Amygdala (tissue), 56 donors: ENCODE results near the gene PGA5.
"Not testable (repeated sequence)": the region's sequence is repeated elsewhere in the genome, so short reads cannot be mapped to it uniquely, and the experiment has no call there.

Experiments used
- DNase-seq, 56 donors: peaks; one replicate each; lab custom pipeline; 2025; lab: John Stamatoyannopoulos, UW

Gene PGA5

DNA sequence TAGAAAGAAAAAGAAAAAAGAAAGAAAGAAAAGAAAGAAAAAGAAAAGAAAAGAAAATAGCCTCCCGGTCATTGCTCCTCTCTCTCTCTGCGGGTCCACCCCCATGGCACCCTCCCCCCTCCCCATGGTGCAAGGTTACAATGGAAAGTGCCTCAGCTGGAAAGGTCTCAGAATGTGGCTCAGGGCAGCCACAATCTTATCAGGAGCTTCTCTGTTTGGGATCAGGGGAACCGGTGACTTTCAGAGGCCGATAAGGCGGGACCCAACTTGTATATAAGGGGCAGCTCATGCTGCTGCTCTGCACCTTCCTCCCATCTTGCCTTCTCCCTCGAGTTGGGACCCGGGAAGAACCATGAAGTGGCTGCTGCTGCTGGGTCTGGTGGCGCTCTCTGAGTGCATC is at the start of gene PGA5:
TSS of gene PGA5 (plus strand) at position 301 of the 400 bp plus-strand sequence. CDS start at position 353, 52 bp downstream.
- DNase-seq: not testable (repeated sequence)

DNA sequence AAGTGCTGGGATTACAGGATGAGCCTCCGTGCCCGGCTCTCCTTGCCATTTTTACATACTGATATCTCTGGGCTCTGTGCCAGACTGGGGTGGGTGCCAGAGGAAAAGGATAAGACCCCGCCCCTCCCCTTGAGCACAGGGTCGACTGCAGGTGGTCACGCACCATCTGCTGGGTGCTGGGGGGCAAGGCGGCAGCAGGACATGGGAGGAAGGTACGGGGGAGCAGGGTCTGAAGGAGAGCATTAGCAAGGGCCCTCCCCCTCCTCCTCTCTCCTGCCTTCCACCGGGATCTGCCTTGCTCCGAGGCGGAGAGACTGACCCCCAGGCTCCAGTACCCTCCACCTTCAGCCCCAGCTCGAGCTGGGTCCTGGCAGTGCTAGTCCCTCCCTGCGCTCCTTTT is 47.4 kb upstream of the PGA5 start:
- no peak for DNase-seq

DNA sequence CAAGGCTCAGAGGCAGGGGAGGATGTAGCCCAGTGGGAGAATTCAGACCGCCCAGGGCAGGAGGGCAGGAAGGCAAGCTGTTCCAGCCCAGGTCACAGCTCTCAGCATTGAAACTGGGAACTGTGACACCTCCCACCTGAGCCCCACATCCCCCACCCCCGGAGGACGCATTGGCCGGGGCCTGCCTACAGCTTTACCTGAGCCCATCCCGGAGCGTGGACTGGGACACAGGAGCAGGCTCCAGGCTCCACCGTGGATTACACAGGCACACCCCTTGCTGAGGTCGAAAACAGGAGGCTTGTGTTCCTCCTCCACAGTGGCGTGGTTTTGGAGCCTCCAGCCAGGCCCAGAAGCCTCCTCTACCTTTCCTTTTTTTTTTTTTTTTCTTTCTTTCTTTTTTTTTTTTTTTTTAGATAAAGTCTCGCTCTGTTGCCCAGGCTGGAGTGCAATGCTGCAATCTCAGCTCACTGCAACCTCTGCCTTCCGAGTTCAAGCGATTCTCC is 46.8 kb upstream of the PGA5 start:
- DNase-seq: no peak

DNA sequence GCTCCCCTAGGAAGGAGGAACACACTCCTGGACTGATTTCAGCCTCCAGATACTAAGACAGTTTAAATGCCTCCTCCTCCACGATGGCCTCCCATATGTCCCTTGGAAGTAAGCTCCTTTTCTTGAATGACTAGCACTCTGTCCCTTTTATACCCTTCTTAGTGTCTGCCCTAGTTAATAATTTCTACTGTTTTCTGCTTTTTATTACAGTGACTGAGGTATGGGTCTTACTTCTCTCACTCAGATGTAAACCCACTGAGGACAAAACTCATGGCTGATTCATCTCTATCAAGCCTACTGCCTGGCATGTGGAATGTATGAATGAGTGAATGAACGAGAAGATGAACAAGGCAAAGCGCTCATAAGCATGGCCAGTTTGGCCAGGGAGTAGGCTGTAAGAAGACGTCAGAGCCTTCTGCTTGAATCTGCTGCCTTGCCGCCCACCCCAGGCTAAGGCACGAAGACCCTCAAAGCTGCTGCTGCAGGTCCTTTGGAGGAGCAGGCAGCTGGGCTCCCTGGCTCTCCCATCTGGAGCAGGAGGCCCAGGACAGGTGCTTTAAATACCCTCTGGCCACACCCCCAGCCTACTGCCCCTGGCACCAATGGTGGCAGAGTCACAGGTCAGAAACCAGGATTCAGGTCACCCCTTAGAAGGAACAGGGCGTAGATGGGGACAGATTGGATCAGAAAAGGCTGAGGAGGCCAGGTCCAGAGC is 45.8 kb upstream of the PGA5 start:
- DNase-seq: no peak

DNA sequence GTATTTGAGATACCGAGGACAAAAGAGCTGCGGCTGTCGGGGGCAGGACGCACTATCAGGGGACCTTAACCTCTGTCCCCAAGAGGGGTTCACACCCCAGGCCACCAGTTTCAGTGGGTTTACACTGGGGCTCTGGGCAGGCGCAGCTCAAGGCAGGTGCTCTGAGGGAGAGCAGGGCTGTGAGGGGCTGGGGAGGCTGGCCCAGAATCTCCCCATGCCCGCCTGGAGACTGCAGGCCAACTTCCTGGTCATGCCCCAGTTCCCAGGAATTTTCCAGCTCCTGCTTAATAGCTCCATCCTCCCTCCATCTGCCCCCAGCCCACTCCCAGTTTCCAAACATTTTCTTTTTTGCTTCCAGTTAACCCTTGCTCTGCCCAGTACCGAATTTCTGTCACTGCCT is 45.3 kb upstream of the PGA5 start:
- no peak for DNase-seq

DNA sequence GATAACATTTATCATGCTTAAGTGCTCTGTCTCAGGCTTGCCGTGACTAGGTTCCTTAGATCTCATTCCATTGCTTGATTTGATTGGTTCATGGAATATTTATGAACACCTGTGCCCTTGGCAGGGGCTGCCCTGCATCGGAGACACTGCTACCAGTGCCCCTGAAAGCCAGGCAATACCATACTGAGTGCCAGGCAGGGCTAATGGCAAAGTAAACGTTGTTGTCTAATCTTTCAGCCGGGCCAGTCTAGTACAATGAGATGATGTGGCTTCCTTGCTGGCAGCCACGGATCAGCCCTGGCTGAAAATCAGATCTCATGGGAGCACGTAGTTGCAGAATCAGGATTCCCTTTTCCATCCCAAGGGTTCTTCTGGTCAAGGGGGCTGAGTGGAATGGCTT is 42.6 kb upstream of the PGA5 start:
- DNase-seq: no peak

DNA sequence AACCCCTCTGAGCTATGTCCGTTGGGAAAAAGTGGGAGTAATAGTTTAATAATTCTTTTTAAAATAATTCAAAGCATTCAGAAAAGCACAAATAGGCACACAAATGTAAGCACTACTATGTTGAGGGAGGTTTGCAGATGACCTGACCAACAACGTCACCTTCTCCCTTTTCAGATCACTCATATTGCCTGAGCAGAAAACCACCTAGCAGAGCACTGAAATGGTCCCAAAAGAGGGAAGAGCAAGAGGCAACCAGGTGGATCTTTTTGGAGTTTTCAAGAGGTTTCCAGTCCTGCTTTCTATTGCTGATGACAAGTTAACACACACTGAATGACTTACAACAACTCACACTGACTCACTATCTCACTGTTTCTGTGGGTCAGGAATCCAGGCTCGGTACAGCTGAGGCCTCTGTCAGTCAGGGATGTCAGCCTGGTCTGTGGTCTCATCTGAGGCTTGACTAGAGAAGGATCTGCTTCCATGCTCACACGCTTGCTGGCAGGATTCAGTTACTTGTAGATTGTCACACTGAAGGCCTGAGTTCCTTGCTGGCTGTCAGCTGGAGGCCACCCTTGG is 41.9 kb upstream of the PGA5 start:
- DNase-seq: no peak

DNA sequence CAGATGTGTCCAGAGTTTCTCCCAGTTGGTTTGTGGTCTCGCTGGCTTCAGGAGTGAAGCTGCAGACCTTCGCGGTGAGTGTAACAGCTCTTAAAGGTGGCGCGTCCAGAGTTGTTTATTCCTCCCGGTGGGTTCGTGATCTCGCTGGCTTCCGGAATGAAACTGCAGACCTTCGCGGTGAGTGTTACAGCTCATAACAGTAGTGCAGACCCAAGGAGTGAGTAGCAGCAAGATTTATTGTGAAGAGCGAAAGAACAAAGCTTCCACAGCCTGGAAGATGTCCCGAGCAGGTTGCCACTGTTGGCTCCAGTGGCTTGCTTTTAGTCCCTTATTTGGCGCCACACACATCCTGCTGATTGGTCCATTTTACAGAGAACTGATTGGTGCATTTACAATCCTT is 39.5 kb upstream of the PGA5 start:
- DNase-seq: no peak

DNA sequence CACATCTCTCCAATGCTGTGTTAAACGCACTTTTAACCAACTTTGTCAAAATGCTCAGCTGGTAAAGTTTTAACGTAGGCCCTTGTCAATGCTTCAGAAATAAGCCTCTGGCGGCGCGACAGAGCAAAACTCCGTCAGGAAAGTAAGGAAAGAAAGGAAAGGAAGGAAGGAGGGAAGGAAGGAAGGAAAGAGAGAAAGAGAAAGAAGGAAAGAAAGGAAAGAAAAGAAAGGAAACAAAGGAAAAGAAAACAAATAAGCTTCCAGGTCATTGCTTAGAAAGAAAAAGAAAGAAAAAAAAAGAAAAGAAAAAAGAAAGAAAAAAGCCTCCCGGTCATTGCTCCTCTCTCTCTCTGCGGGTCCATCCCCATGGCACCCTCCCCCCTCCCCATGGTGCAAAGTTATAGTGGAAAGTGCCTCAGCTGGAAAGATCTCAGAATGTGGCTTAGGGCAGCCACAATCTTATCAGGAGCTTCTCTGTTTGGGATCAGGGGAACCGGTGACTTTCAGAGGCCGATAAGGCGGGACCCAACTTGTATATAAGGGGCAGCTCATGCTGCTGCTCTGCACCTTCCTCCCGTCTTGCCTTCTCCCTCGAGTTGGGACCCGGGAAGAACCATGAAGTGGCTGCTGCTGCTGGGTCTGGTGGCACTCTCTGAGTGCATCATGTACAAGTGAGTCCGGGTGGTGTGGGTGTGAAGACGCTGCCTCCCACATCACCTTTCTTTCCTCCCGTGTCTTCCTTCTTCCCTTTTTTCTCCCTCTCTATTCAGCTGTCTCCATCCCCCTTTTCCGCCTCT is 37.8 kb upstream of the PGA5 start, which contains the start of gene PGA3:
TSS of gene PGA3 (plus strand) at position 566 of the 797 bp plus-strand sequence. CDS start at position 616, 50 bp downstream.
- not testable (repeated sequence) for DNase-seq

DNA sequence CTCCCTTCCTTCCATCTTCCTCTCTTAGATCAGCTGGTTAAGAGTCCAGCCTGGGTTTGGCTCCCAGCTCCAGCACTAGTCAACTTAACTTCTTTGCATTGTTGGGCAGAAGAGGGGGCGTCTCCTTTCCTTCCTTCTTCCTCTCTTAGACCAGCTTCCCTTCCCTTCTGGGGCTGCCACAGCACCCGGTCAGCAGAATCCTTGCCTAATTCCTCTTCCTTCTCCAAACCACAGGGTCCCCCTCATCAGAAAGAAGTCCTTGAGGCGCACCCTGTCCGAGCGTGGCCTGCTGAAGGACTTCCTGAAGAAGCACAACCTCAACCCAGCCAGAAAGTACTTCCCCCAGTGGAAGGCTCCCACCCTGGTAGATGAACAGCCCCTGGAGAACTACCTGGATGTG is 37.1 kb upstream of the PGA5 start:
- not testable (repeated sequence) for DNase-seq

DNA sequence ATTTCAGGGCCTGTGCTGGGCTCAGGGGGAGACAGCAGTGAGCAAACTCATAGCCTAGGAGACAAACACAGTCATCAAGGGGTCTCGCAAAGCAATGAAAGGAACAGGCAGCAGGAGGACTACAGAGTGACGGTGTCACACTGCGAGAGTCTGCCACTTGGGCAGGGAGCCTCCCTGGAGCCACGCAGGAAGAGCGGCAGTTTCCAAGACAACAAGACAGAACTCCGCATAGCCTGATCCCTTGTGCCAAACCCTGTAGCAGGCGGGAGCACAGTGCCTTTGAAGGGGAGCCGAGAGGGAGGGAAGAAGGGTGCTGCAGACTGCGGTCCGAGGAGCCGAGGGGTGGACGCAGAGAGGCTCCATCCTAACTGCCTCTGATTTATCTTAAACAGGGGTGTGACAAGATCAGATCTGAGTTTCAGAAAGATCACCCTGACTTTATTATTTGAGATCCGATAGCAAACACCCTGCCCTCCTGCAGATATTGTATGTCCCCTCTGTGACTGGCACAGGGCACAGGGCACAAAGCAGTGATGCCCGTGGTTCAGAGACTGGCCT is 36.4 kb upstream of the PGA5 start:
- DNase-seq: peak in 7 of 56 donors; percentile 2 to 14 (median 6)

DNA sequence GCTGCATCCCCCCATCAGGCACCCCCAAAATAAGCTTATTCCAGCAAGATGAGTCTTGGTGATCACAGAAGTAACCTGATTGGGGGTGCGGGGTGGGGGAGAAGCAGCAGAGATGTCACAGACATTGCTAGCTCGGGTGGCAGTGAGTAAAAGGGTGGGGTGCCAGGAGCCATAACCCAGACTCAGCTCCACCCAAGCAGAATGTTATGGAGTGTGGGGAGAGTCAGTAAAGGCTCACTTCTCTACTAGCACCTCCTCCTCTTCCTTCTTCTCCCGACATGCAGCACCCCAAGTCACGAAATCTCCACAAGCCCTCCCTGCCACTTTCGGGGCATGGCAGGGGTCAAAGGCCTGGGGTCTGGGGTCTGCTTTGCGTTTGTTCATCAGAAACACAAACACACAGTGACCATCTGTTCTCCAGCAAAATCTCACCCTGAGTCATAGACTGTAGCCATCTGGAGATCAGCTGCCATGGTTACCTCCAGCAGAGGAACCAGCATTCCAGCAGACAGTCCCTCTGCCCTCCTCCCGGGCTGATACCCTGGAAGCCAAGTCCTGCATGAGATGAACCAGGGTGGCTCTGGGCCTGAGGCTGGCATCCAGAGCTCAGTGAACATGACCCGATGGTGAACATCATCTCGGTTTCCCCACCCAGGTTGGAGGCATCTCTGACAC is 33.2 kb upstream of the PGA5 start:
- not testable (repeated sequence) for DNase-seq

DNA sequence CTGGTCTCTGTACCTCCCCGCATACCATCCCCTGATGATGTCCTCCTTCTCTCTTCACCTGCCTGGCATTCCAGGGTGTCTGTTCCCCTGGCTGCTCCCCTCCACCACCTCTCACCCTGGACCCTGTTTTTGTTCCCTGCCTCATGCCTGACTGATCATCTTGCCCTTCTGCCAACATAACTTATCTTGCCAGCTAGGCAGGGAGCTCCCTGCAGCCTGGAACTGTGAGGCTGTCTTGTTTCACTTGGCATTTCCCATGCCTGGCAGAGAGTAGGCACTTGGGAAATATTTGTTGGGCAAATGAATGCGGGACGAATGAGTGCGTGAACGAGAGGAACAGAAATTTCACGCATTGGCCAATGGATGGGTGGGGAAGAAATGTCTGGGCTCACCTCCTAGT is 30.3 kb upstream of the PGA5 start:
- not testable (repeated sequence) for DNase-seq

DNA sequence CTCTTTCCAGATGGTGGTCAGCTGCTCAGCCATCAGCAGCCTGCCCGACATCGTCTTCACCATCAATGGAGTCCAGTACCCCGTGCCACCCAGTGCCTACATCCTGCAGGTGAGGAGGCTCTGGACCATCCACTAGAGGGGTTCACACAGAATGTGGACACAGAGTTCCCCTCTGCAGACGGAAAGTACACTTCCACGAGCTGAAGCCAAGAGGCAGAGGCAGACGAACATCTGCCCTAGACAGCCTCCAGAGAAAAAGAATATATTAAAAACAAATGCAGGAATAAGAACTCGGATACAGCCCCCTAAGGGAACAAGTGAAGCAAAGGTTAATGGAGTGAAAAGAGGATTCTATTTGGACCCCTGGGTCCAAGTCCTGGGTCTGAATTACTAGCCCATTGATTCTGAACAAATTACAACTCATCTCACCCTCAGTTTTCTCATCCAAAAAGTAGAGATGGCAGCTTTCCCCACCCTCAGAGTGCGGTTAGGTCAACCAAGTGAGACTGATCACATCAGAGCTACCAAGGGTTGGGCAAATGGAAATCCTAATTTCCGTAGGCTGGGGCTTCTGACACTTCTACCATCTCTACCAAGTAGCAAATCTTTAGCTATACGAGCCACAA is 29.5 kb upstream of the PGA5 start:
- DNase-seq: not testable (repeated sequence)

DNA sequence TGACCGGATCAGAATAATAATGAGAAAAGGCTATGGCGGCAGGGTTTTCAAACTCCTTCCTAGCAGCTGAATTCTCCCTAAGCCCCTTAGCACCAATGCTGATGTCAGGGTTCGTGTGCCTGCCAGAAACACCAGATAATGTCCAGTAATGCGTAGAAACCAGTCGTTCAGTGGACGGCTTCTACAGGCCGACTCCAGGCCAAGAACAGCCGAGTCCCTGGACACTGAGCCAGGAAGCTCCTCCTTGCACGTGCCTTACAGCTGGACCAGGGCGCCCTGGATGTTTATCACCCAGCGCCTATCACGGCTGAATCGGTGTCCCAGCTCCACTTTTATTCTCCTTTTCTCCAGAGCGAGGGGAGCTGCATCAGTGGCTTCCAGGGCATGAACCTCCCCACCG is 28.8 kb upstream of the PGA5 start:
- DNase-seq: not testable (repeated sequence)

DNA sequence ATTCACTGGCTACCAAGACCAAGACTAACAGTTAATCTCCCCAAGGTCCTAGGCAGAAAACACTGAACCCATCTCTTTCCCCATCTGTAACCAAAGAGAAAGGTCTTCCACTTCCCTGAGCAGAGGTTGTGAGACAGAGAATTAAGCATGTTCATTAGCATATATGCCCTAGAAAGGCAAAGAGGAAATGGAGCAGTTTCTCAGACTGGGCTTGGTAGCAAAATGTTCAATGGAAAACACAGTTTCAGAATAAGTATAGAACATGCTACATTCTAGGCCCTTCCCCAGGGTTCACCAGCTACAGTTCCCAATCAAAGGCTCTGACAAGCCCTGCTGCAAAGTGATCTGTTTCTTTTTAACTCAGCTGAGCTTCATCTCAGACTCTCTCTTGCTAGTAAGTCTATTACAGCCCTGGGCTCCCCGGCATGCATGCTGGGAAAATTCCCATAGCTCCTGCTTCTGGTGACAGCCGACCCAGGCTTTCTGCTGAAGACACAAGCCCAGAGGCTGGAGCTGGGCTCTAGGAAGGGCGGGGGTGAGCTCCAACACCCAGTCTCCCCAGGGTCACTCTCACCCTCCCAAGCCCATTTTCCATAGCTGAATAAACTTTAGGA is 27.2 kb upstream of the PGA5 start:
- not testable (repeated sequence) for DNase-seq

DNA sequence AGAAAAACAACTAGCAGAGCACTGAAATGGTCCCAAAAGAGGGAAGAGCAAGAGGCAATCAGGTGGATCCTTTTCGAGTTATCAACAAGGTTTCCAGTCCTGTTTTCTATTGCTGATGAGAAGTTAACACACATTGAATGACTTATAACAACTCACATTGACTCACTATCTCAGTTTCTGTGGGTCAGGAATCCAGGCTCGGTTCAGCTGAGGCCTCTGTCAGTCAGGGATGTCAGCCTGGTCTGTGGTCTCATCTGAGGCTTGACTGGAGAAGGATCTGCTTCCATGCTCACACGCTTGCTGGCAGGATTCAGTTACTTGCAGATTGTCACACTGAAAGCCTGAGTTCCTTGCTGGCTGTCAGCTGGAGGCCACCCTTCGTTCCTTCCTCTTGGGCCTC is 22.7 kb upstream of the PGA5 start:
- DNase-seq: not testable (repeated sequence)

DNA sequence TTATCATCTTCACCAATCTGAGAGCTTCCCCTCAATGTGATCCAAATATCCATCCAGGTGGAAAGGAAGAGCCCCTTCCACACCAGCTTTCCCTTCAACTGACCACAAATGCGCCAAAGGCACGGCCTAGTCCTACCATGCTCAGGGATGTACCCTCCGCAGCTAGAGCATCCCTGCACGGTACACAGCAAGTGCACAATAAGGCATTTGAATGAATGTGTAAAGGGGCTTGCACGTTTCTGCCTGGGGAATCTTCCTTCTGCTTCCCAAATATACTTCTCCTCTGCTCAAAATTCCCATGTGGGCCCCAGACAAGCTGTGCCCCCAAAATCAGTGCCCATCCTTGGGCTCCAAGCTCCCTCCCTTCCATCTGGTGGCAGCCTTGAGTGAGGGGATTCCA is 22.0 kb upstream of the PGA5 start:
- not testable (repeated sequence) for DNase-seq

DNA sequence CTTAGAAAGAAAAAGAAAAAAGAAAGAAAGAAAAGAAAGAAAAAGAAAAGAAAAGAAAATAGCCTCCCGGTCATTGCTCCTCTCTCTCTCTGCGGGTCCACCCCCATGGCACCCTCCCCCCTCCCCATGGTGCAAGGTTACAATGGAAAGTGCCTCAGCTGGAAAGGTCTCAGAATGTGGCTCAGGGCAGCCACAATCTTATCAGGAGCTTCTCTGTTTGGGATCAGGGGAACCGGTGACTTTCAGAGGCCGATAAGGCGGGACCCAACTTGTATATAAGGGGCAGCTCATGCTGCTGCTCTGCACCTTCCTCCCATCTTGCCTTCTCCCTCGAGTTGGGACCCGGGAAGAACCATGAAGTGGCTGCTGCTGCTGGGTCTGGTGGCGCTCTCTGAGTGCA is 18.9 kb upstream of the PGA5 start, which contains the start of gene PGA4:
TSS of gene PGA4 (plus strand) at position 301 of the 400 bp plus-strand sequence. CDS start at position 355, 54 bp downstream.
- not testable (repeated sequence) for DNase-seq
